NCI-H128 (cell line): Measurements from ENCODE around the gene SCLY.
"Not testable (repeated sequence)": the region's sequence is repeated elsewhere in the genome, so short reads cannot be mapped to it uniquely, and the experiment has no call there.

Source experiments
- DNase-seq: peaks from one replicate; lab custom pipeline; 2025; ENCODE audit not compliant: unreplicated experiment; lab: John Stamatoyannopoulos, UW

The SCLY gene

DNA sequence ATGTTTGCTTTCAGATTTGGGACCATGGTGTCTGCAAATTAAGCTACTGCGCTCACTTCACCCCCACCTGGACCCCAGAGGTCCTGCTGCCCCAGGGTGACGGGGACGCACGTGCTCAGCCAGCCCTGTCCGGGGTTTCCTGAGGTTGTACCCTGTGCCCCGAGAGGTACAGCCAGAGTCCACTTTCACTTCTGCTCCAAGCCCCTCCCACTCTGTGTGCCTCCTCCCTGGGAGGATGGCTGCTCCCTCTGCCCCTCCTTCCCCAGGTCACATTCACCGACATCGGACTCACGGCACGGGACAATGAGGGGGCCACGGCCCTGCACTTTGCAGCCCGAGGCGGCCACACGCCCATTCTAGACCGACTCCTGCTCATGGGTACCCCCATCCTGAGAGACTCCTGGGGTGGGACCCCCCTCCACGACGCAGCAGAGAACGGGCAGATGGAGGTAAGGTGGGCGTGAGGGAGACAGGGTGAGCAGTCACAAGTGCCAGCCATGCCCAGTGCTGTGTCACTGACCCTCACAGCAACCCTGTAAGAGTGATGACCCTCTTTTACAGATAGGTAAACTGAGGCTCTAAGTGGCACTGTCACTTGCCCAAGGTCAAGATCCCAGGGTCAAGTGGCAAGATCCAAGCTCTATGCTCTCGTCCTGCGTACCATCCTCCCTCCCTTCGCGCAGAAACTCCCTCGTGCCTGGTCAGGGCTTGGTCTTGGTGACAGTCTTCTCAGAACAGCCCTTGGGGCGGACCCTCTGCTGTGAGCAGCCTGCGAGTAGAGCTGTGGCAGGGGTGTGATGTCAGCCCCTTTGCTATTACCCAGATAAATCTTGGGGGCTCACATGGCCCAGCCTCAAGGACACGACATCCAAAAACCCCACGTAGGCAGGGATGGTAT is 47.0 kb downstream of the SCLY start:
- DNase-seq: no peak

- DNase-seq: no peak
These were observed 47.8 kb downstream of the SCLY start for GRCh38 chr2:238108423-238109183.

DNA sequence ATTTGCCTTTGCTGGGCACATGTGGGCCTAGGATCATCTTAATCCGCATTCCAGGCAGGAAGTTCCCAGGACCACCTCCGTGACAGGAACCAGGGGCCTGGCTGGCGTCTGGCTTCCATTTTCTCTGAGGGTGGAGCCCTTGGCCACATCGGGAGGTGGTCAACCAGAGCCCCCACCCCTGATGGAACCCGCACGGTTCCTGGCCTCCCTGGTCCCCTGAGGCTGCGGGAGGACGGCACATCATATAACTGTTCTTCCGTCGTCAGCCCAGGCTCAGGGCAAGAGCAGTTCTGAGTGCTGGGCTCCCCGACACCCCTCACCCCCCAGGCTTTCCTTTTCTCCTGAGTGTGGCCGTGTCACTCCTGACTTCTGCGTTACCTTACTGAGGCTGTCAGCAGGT is 52.8 kb downstream of the SCLY start:
- DNase-seq: no peak

- no peak for DNase-seq
These were observed 53.6 kb downstream of the SCLY start for GRCh38 chr2:238114331-238114841.

- no peak for DNase-seq
These were observed 54.3 kb downstream of the SCLY start for GRCh38 chr2:238114851-238115660.

DNA sequence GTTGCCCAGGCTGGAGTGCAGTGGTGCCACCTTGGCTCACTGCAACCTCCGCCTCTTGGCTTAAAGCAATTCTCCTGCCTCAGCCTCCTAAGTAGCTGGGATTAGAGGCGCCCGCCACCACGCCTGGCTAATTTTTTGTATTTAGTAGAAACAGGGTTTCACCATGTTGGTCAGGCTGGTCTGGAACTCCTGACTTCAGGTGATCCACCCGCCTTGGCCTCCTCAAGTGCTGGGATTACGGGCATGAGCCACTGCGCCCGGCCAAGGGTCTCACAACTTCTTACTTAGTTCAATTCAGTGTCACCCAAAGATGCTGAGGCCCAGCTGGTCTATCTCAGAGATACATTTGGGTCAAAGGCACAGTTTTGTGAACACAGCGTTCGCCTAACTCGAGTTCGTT is 54.9 kb downstream of the SCLY start:
- DNase-seq: not testable (repeated sequence)

DNA sequence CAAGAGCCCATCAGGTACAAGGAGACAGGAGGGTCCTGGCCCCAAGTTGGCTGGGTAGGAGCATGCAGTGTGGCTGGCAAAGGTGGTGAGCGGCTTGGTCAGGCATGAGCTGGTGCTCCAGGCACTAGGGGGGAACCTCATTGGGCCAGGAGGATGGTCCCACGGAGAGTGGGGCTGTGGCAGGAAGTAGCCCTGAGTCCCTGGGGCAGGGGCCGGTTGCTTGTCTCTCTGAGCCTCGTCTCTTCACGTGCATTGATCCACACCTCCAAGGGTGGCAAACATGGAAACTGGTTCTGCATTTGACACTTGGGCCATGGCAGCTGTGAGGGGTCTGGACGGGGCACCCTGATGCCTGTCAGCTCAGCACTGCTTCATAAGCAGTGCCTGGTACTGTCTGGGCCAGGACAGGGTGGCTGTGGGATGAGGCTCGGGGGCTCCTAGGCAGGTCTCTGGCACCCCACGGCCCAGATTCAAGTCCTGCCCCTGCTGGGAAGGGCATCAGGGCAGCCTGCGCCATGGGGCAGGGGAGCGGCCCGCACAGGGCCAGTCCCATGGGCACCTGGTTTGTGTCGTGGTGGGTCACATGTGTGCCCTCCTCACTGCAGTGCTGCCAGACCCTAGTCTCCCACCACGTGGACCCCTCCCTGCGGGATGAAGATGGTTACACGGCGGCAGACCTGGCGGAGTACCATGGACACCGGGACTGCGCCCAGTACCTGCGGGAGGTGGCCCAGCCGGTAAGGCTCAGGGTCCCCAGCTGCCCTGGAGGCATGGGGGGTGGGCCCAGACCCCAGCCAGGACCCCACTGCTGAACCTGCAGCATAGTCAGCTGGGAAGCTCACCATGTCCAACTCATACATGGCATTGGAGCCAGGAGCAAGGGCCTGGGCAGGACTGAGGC is 55.7 kb downstream of the SCLY start:
- DNase-seq: no peak

GRCh38 chr2:238117199-238118154 is 56.7 kb downstream of the SCLY start:
- DNase-seq: no peak

- DNase-seq: no peak
These were observed 59.1 kb downstream of the SCLY start for GRCh38 chr2:238119756-238120462.

DNA sequence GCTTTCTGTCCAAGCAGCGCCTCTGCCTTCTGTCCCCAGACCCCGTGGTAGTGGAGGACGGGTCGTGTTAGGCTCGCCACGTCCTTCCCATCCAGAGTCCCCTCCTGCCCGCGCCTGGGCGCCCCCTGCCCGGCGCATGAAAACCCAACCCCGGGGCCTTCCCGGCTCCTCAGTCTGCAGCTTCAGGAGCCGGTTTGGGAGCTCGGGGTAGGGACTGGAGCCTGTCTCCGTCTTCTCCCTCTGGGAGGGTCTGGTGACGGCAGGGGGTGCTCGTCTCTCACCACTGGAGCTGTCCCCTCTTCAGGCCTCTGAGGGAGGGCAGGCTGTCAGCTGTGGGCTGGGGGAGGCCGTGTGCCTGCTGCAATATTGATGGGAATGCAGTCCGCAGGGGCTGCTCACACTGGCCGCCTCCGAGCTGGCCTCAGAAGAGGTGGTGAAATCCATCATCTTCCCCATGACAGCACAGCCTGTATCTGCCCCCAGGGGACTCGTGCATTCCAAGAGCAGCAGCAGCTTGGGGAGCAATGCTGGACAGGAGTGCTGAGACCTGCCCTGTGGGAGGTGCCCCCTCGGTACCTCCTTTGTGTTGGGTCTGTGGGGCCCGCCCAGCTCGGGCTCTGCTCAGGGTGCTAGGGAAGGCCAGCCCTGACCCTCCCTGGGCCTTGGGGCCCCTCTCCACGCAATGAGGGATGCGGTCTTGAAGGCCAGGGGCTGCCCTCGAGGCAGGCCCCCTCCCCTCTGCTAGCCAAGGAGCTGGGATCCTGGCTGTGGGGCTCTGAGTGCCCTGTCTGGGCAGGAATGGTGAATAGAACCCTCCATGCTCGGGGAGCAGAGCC is 59.9 kb downstream of the SCLY start:
- DNase-seq: no peak

- DNase-seq: no peak
These were observed 60.9 kb downstream of the SCLY start for GRCh38 chr2:238121511-238122286.

DNA sequence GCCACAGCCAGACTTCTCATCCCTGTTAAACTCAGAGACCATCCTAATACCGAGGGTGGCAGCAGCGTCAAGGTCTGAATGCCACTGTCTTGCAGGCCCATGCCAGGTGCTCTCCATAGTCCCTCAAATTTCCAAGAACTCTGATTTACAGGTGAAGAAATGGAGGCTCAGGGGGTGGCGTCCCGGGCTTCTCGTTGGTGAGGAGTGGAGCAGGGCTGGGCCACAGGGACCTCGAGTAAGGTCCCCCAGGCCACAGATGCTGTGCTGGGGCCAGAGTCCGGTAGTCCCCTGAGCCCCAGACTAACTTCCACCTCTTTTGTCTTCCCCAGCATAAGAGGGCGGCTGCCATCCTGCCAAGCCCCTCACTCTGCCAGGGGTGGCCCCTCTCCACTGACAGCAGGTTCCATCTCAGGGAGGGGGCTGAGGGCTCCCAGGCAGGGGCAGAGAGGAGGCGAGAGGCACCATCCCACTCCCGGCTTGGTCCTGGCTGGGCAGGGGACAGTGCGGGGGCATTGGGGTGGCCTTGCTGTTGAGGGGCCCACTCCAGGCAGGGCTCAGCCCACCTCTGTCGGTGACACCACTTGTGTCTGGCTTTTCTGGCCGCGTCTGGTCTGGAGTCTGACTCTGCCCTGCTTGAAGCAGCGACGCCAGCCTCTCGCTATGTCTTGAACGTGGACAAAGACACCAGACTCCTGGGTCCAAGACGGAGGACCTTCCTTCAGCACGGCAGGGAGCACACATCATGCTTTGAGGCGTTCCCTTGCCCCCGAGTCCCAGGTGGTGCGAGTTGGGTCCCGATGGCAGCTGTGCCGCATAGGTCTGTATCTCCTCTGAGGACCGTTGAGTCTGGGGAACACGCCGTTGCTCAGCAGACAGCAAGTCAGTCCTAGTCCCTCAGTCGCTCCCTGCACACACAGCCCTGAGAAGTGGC is 61.8 kb downstream of the SCLY start:
- no peak for DNase-seq

- DNase-seq: no peak
These were observed 62.6 kb downstream of the SCLY start for GRCh38 chr2:238123218-238123971.

DNA sequence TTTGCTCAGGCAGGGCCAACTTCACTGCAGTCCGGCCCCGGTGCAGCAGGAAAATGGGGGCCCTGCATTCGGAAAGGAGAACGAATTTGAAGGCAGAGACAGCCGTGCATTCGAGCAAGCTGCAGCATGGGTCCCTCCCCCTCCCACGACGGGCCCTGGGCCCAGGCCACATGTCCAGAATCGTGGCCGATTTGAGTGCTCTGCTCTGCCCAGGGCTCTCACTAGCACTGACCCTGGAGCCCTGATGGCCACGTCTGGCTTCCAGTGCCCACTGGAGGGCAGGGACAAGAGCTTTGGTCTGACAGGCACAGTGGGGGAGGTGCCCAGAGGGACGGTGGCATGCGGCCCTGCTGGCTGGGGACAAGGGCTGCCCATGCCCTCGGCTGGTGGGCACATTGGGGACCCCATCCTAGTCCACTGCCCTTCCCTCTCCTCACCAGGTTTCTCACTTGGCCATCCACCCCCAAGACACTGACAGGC is 63.2 kb downstream of the SCLY start:
- no peak for DNase-seq
